B cell (primary cell): Measurements from ENCODE around the gene POLN. TPM values are rescaled to one million over a fixed set of nuclear protein-coding genes. Genes with fewer than 3 reads are reported as not detected.

Source experiments
- ATAC-seq: fragments of 200-7000 bp; cut with Tn5 transposase; one replicate; pipeline ENCODE4 v1.10.0; 2021; ENCODE audit warnings: low read depth, mild to moderate bottlenecking, moderate number of reproducible peaks, moderate library complexity
- CTCF ChIA-PET: fragments of 350-600 bp; sonication (Branson Sonifier 250); formaldehyde crosslinking; loops from one replicate; lab custom pipeline; 2021; ENCODE audit warnings: antibody characterized with exemption, inconsistent platforms; lab: Charles Lee
- POLR2A ChIA-PET: fragments of 350-600 bp; sonication (Branson Sonifier 250); formaldehyde crosslinking; loops from one replicate; lab custom pipeline; 2021; ENCODE audit warnings: antibody characterized with exemption; lab: Charles Lee
- DNase-seq: peaks from one replicate; pipeline ENCODE4 v3.0.0; 2013
- H2AFZ ChIP-seq: 2 replicates; pipeline ENCODE4 v1.6.1; 2012; ENCODE audit warnings: mild to moderate bottlenecking, low read depth, low read length; ENCODE audit not compliant: insufficient read depth, poor library complexity, severe bottlenecking
- H3K27ac ChIP-seq, 2 donors: 1 replicate in 1 of 2; 2 replicates in 1 of 2; pipeline ENCODE4 v1.5.1; 2012 to 2013; ENCODE audit warnings: low read length in 2 of 2, mild to moderate bottlenecking in 2 of 2, moderate library complexity in 1 of 2
- H3K27me3 ChIP-seq, 4 experiments: fragments of 200-600 bp in 1 of 4; sonication (generic) in 1 of 4; replicated peaks in 1 of 4; 1 replicate in 2 of 4; 2 replicates in 2 of 4; pipeline versions ENCODE4 v1.6.1 to v1.7.0; 2013 to 2016; ENCODE audit warnings: low read length in 3 of 4, mild to moderate bottlenecking in 2 of 4, mixed read lengths in 1 of 4, moderate library complexity in 1 of 4; ENCODE audit not compliant: insufficient read depth in 4 of 4, control insufficient read depth in 3 of 4; ENCODE audit errors: control extremely low read depth in 1 of 4
- H3K36me3 ChIP-seq, 2 experiments: replicated peaks in 1 of 2; 1 replicate in 1 of 2; 2 replicates in 1 of 2; pipeline versions ENCODE4 v1.6.1 to v1.7.1; 2013; ENCODE audit warnings: low read length in 1 of 2; ENCODE audit not compliant: insufficient read depth in 2 of 2, control insufficient read depth in 1 of 2; ENCODE audit errors: control extremely low read depth in 1 of 2, extremely low read depth in 1 of 2
- H3K4me1 ChIP-seq, 2 donors: fragments of 200-600 bp in 1 of 2; sonication (generic) in 1 of 2; 1 replicate in 1 of 2; 2 replicates in 1 of 2; pipeline versions ENCODE4 v1.5.1 to v1.6.1; 2013 to 2017; ENCODE audit warnings: low read length in 2 of 2; ENCODE audit not compliant: control insufficient read depth in 2 of 2, insufficient read depth in 2 of 2
- H3K4me2 ChIP-seq: replicated peaks from 2 replicates; pipeline ENCODE3; 2012; ENCODE audit warnings: mild to moderate bottlenecking, low read depth, low read length; ENCODE audit not compliant: poor library complexity, severe bottlenecking
- H3K4me3 ChIP-seq, 5 experiments: fragments of 200-600 bp in 1 of 5; sonication (generic) in 1 of 5; 1 replicate in 3 of 5; 2 replicates in 2 of 5; pipeline versions ENCODE4 v1.5.1 to v1.7.0; 2011 to 2016; ENCODE audit warnings: low read length in 4 of 5, mild to moderate bottlenecking in 4 of 5, low read depth in 2 of 5, control low read depth in 1 of 5, moderate library complexity in 1 of 5; ENCODE audit not compliant: insufficient read depth in 1 of 5; ENCODE audit errors: control extremely low read depth in 1 of 5, extremely low read depth in 1 of 5
- H3K79me2 ChIP-seq: fragments of 200-600 bp; sonication (generic); one replicate; pipeline ENCODE4 v1.6.0; 2016; ENCODE audit warnings: low read length; ENCODE audit not compliant: control insufficient read depth, insufficient read depth
- H3K9ac ChIP-seq: fragments of 200-600 bp; sonication (generic); 2 replicates; pipeline ENCODE4 v1.6.1; 2017; ENCODE audit warnings: mild to moderate bottlenecking, low read length, moderate library complexity
- H3K9me3 ChIP-seq, 3 donors: one replicate each; pipeline versions ENCODE4 v1.6.1 to v1.7.1; 2013; ENCODE audit warnings: low read length in 2 of 3; ENCODE audit not compliant: control insufficient read depth in 2 of 3, insufficient read depth in 1 of 3; ENCODE audit errors: control extremely low read depth in 1 of 3
- H4K20me1 ChIP-seq: 2 replicates; pipeline ENCODE4 v1.6.0; 2012; ENCODE audit warnings: mild to moderate bottlenecking, low read length; ENCODE audit not compliant: insufficient read depth, control insufficient read depth, poor library complexity, severe bottlenecking
- H3K27ac Mint-ChIP-seq: one replicate; pipeline ENCODE4 v1.8.0; 2021; ENCODE audit warnings: mixed read lengths
- H3K27me3 Mint-ChIP-seq: one replicate; pipeline ENCODE4 v1.8.0; 2021; ENCODE audit warnings: mixed read lengths
- H3K4me1 Mint-ChIP-seq: one replicate; pipeline ENCODE4 v1.8.0; 2021; ENCODE audit warnings: mixed read lengths
- H3K4me3 Mint-ChIP-seq: one replicate; pipeline ENCODE4 v1.8.0; 2021; ENCODE audit warnings: mixed read lengths
- H3K9me3 Mint-ChIP-seq: one replicate; pipeline ENCODE4 v1.8.0; 2022; ENCODE audit warnings: mixed read lengths; ENCODE audit not compliant: insufficient read depth
- EZH2 ChIP-seq: IDR thresholded peaks from 2 replicates; pipeline ENCODE4 v1.6.1; 2012; ENCODE audit warnings: borderline replicate concordance, low read depth, mild to moderate bottlenecking, moderate library complexity, low read length; ENCODE audit not compliant: insufficient read depth, poor library complexity, severe bottlenecking
- WGBS: methylation state at CpG from one replicate; pipeline ENCODE4 v1.1.5; 2013; ENCODE audit warnings: missing lambda C conversion rate; ENCODE audit not compliant: insufficient coverage; 5-methylcytosine and 5-hydroxymethylcytosine counted together
- intact Hi-C: fragments of 100-400 bp; cut with micrococcal nuclease; formaldehyde crosslinking; loops from one replicate; pipeline ENCODE4 v1.10.0; 2022
- polyA plus RNA-seq: library from polyadenylated mRNA; depleted of rRNA; stranded (reverse); fragments of >200 nt; gene quantifications from 2 replicates; pipeline ENCODE4 v1.2.3, GENCODE V29; 2012
- total RNA-seq, 2 donors: library from RNA; stranded (reverse); fragments of 120-200 nt in 1 of 2; gene quantifications; 1 replicate in 1 of 2; 2 replicates in 1 of 2; pipeline versions ENCODE4 v1.2.3 to v1.2.4, GENCODE V29; 2013 to 2022
- TF ChIP-seq, protein P1 (sequence below): fragments of 200-600 bp; IDR thresholded peaks from one replicate; pipeline ENCODE4 v1.8.0; 2022; ENCODE audit warnings: antibody characterized with exemption, mild to moderate bottlenecking

The POLN gene
- total and polyA plus RNA-seq, 2 donors (not counting 1 experiment from before 2014, with no cell fraction given), result 0.73 to 1.5 TPM

DNA sequence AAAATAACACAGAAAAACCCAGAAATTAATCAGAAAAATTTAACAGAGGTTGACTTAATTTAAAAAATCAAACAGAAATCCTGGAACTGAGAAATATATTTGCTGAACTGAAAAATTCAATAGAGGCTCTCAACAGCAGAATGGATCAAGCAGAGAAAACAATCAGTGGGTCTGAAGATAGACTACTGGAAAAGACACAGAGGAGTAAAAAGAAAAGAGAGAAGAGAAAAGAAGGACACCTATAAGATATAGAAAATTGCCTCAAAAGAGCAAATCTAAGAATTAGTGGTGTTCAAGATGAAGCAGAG, 55.1 kb downstream of the POLN start:
- no peaks in the 10 kb centered on the region for H3K4me1 Mint-ChIP-seq
- intact Hi-C loops, result no loop called here
- Histone ChIP-seq H3K27ac (no peak overlapping the region), H3K4me3 (no peak overlapping the region), H3K9me3 (peaks cover 2 to 28% (median 22%) of the 10 kb centered on the region in 3 donors), H4K20me1 (no peaks in the 10 kb centered on the region), H3K9ac (no peak overlapping the region), H3K36me3 (no peaks in the 10 kb centered on the region), H3K27me3 (peaks cover 0 to 2% (median 0%) of the 10 kb centered on the region in 4 experiments), H3K4me2 (no peak overlapping the region), H3K79me2 (no peaks in the 10 kb centered on the region), H2AFZ (no peak overlapping the region), H3K4me1 (no peaks in the 10 kb centered on the region)
- no peak for DNase-seq
- ChIA-PET POLR2A (no interaction called here), CTCF (no interaction called here)
- H3K27me3 Mint-ChIP-seq, result no peaks in the 10 kb centered on the region
- no peak overlapping the region for H3K4me3 Mint-ChIP-seq
- no peak for ATAC-seq
- TF ChIP-seq, protein P1, sequence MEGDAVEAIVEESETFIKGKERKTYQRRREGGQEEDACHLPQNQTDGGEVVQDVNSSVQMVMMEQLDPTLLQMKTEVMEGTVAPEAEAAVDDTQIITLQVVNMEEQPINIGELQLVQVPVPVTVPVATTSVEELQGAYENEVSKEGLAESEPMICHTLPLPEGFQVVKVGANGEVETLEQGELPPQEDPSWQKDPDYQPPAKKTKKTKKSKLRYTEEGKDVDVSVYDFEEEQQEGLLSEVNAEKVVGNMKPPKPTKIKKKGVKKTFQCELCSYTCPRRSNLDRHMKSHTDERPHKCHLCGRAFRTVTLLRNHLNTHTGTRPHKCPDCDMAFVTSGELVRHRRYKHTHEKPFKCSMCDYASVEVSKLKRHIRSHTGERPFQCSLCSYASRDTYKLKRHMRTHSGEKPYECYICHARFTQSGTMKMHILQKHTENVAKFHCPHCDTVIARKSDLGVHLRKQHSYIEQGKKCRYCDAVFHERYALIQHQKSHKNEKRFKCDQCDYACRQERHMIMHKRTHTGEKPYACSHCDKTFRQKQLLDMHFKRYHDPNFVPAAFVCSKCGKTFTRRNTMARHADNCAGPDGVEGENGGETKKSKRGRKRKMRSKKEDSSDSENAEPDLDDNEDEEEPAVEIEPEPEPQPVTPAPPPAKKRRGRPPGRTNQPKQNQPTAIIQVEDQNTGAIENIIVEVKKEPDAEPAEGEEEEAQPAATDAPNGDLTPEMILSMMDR, result no peak
- no peak for TF ChIP-seq EZH2
- peaks cover 3% of the 10 kb centered on the region for H3K9me3 Mint-ChIP-seq
- H3K27ac Mint-ChIP-seq, result no peak overlapping the region

DNA sequence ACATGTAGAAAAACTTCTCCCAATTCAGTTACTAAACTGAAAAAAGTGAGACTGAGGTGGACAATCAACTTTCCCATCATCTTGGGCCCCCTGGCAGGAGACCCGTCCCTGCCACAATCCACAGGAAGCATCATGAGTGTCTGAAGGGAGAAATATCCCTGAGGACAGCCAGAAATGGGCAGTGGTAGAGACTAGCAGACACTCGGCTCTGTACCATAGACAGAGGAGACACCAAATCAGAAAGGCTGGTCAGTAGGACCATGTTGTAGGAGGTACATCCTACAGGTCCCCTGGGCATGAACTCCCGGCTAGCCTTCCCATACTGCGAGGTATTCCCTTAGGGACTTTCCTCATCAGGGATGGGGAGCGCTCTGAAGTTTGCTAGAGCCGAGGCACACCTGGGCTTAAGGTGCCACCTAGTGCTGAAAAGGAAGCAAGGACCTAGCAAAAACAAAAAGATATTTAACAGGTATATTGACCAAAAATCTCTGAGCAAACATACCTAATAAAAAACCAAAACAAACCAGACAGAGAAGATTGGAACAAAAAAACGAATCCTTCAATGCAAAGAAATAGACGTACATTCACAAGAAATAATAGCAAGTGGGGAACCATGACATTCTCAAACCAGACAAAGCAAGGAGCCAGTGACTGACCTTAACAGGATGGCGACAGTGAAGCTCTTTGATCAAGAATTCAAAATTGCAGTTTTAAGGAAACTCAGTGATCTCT, 55.6 kb downstream of the POLN start:
- no peak for DNase-seq
- Histone ChIP-seq H3K4me1 (no peaks in the 10 kb centered on the region), H4K20me1 (no peaks in the 10 kb centered on the region), H3K27me3 (peaks cover 0 to 2% (median 0%) of the 10 kb centered on the region in 4 experiments), H3K79me2 (no peaks in the 10 kb centered on the region), H3K9ac (no peak overlapping the region), H3K27ac (no peak overlapping the region), H3K36me3 (no peaks in the 10 kb centered on the region), H2AFZ (no peak overlapping the region), H3K4me2 (no peak overlapping the region), H3K9me3 (peaks cover 2 to 28% (median 22%) of the 10 kb centered on the region in 3 donors), H3K4me3 (no peak overlapping the region)
- intact Hi-C loops, result no loop called here
- no peak for ATAC-seq
- peaks cover 3% of the 10 kb centered on the region for H3K9me3 Mint-ChIP-seq
- H3K27me3 Mint-ChIP-seq, result no peaks in the 10 kb centered on the region
- no peaks in the 10 kb centered on the region for H3K4me1 Mint-ChIP-seq
- no peak overlapping the region for H3K4me3 Mint-ChIP-seq
- 69% methylated on average over 9 of the region's 9 CpGs for WGBS
- TF ChIP-seq, protein P1, result no peak
- TF ChIP-seq EZH2, result no peak
- CTCF ChIA-PET, result no interaction called here
- POLR2A ChIA-PET, result no interaction called here
- no peak overlapping the region for H3K27ac Mint-ChIP-seq
